NCI-H510A treated with DMSO at 0.1 percent for 48 hours (cell line): ENCODE data around the gene SYCE3.

ENCODE experiments used
- DNase-seq: peaks from one replicate; lab custom pipeline; 2025; lab: John Stamatoyannopoulos, UW

Gene SYCE3

GRCh38 chr22:50531546-50531961 is 31.2 kb downstream of the SYCE3 start:
- no peak for DNase-seq

DNA sequence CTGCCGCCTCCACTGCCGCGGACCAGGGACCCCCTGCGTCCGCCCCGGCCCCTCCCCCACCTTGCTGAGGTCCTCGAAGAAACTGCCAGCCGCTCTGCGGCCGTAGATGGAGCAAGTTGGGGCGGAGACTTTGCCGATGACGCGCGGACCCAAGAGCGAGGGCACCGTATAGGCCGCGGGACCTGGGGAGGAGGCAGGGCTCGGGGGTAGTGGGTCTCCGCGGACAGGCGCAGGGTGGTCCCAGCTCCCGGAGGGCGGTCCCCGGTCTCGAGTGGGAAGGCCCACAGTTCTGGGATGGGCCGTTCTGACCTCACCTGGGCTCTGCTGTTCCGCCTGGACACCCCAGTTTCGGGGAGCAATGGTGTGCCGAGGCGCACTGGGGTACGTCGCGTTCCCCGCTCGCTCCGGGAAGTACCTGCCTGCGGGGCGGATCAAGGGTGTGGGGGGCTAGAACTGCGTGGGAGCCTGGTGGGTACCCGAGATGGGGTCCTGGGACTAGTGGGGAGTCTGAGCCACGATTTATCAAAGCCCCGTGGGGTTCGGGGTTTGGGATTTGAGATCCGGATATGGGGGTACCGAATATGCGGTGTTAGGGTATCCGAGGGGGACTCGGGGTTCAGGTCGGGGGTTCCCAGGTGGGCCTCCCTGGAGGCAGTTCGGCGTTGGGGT is 31.7 kb downstream of the SYCE3 start:
- peak; percentile 26 for DNase-seq

- no peak for DNase-seq
Observed at GRCh38 chr22:50530580-50530876, 32.2 kb downstream of the SYCE3 start.

GRCh38 chr22:50529897-50530579 is 32.7 kb downstream of the SYCE3 start, which contains the start of gene TYMP:
Gene TYMP, minus strand, starts transcription at chr22:50530012. Its CDS starts 303 bp downstream, at chr22:50529709.
- no peak for DNase-seq

DNA sequence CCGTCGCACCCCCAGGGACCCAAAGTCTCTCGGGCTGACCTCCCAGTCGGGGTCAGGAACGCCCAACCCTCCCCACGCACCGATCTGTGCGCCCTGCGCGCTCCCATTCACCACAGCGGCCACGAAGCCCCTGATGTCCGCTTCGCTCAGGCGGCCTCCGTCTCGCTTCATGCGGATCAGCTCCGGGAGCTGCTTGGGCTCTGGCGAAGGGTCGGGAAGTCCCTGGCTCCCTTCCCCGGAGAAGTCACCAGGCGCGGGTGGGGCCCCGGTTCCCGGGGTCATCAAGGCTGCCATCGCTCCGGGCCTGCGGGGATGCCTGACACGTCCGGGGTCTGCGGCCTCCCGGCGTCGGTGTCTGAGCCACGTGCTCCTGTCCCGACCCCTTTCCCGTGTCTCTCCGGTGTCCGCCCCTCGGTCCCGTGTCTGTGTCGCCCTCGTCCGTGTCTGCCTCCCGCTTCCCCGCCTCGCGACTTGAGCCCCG is 33.3 kb downstream of the SYCE3 start:
- no peak for DNase-seq

GRCh38 chr22:50528682-50529415 is 33.9 kb downstream of the SYCE3 start:
- no peak for DNase-seq

GRCh38 chr22:50527921-50528681 is 34.6 kb downstream of the SYCE3 start:
- DNase-seq: no peak

GRCh38 chr22:50526834-50527801 is 35.6 kb downstream of the SYCE3 start:
- peak; percentile 35 for DNase-seq

- peak; percentile 38 for DNase-seq
Observed at GRCh38 chr22:50526108-50526833, 36.4 kb downstream of the SYCE3 start.

GRCh38 chr22:50525858-50526107 is 36.9 kb downstream of the SYCE3 start:
- DNase-seq: no peak

DNA sequence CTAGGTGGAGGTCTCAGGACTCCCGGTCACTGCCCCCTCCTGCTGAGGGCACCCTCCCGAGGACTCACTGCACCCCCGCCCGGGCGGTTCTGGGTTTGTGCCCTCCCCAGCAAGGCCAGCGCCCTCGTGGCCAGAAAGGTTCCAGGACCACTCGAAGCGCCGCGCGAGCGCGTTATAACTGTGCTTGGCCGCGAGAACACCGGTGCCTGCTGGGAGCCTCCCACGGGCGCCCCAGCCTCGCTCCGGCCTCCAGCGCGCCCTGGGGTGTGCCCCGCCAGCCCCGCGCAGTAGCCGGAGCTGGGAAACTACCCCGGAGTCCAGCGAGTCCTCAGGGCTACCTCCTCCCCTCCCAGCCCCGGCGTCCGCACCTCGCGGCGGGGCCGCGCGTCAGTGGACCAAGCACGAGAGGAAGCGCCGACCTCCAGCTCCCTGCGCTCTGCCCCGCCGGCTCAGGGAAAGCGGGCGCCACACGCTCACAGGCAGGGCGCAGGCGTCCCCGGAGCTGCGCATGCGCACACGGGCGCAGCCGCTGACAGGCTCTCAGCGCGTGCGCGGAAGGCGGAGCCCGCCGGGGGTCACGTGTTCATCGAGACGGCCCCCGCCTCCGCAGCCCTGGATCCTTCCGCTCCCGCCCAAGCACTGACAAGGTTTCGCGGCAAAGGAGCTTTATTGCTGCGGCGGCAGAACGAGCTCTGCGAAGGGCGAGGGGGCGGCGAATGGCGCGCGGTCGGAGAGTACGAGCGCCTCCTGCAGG is 37.4 kb downstream of the SYCE3 start, which contains the start of gene SCO2:
SCO2 (minus strand) TSS at position 495 of the 754 bp plus-strand sequence. CDS start 1,187 bp downstream, outside the sequence.
- DNase-seq: peak; percentile 75

DNA sequence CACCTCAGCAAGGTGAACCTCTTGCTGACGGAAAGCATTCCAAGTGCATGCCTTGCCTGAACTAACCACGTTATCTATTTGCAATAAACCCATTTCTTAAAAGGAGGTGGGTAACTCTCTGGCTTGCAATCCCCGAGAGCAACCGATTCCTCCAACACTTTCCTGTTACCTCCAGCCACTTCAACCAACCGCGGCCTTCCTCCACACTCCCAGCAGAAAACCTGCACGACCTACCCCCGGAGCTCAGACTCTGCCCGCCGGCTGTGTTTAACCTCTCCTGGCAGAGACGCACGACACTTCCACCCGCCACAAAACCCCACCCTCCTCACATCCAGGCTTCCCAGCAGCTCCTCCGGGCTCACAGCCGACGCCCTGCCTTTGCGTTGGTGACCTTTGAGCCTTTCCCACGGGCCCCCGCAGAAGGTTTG is 38.0 kb downstream of the SYCE3 start:
- no peak for DNase-seq

DNA sequence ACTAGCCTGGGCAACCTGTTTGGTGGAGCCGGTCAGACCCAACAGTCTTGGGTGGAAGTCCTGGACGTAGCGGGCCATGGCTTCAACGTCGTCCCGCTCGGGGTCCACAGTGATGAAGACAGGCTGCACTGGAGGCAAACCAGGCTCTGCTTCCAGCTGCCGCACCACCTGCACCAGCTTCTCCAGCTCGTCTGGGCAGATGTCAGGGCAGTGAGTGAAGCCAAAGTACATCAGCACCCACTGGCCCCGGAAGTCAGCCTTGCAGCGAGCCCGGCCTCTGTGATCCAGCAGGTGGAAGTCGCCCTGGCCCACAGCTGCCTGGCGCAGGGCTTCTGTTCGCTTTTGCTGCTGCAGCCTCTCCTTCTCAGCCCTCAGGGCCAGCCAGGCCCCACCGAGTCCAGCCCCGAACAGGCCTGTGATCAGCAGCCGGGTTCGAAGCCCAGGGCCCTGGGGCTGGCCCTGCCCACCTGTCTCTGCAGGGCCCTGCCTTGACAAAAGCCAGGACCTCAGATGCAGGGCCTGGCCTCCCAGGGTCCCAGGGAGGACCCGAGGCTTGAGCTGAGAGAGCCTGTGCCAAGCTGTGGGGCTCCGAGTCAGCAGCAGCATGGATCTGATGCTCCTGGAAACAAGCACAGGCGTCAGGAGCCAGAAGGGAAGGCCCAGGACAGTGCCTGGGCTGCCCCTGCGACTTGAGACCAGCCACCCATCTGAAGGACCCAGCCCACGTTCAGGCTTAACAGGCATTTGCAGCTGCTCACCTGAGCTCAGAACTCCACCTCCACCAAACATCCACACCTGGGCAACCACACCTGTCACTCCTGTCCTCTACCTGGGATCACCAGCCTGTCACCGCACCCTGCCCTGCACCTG is 38.7 kb downstream of the SYCE3 start:
- no peak for DNase-seq

DNA sequence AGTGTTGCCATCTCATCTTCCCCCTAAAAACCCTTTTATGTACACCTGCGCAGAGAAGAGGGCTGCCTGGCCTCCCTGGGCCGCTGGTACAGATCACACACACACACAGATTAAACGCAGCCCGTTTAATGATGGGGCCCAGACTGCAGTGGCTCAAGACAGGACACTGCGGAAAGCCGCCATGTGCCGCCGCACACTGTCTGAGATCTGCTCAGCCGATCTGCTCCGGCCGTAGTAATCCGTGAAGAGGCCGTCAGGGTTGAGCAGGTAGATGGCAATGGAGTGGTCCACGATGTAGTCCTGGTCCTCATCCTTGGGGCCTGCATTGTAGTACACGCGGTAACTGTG is 39.3 kb downstream of the SYCE3 start:
- DNase-seq: no peak

GRCh38 chr22:50522806-50523438 is 39.8 kb downstream of the SYCE3 start:
- no peak for DNase-seq

DNA sequence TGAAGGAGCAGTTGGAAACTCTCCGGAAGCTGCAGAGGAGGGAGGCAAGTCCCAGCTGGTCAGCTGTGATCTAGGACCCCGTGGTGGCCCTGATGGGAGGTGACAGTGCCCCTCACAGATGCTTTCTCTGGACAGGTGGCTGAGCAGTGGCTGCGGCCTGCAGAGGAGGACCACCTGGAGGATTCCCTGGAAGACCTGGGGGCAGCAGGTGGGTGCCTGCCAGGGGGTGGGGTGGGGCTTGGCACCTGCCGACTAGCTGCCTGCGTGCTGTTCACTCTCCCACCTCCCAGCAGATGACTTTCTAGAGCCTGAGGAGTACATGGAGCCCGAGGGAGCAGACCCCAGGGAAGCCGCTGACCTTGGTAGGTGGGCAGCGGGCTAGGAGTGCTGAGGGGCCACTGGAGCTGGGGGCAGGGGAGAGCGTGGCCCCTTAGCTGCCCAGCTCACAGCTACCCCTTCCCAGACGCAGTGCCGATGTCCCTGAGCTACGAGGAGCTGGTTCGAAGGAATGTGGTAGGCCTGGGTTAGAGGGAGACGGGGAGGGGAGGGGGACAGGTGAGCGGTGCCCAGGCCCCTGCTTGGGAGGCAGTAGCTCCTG is 40.4 kb downstream of the SYCE3 start:
- no peak for DNase-seq

GRCh38 chr22:50521710-50522109 is 41.0 kb downstream of the SYCE3 start:
- no peak for DNase-seq
